Skeletal muscle tissue (tissue), 4 donors: ENCODE measurements around the gene DMRT1. TPM values are rescaled to one million over a fixed set of nuclear protein-coding genes. Genes with fewer than 3 reads are reported as not detected.

Experiments used
- H3K27ac ChIP-seq: one replicate; pipeline ENCODE4 v1.7.0; 2013; ENCODE audit warnings: mild to moderate bottlenecking, low read depth, low read length, inconsistent platforms
- H3K27me3 ChIP-seq, 3 donors: one replicate each; pipeline ENCODE4 v1.7.0; 2013; ENCODE audit warnings: low read length in 3 of 3; ENCODE audit not compliant: control insufficient read depth in 3 of 3, insufficient read depth in 3 of 3
- H3K36me3 ChIP-seq, 3 donors: one replicate each; pipeline ENCODE4 v1.7.0; 2013; ENCODE audit warnings: low read length in 3 of 3; ENCODE audit not compliant: control insufficient read depth in 3 of 3, insufficient read depth in 3 of 3
- H3K4me1 ChIP-seq, 3 donors: one replicate each; pipeline ENCODE4 v1.7.0; 2013; ENCODE audit warnings: low read length in 3 of 3, mild to moderate bottlenecking in 3 of 3; ENCODE audit not compliant: control insufficient read depth in 3 of 3, insufficient read depth in 3 of 3
- H3K4me3 ChIP-seq, 3 donors: one replicate each; pipeline ENCODE4 v1.7.0; 2013; ENCODE audit warnings: low read length in 3 of 3
- H3K9ac ChIP-seq, 3 donors: one replicate each; pipeline ENCODE4 v1.7.0; 2013; ENCODE audit warnings: low read length in 3 of 3, mild to moderate bottlenecking in 3 of 3, moderate library complexity in 2 of 3, low read depth in 1 of 3
- H3K9me3 ChIP-seq, 3 donors: one replicate each; pipeline ENCODE4 v1.7.0; 2013; ENCODE audit warnings: low read length in 3 of 3; ENCODE audit not compliant: control insufficient read depth in 3 of 3
- total RNA-seq: library from RNA; depleted of rRNA; stranded (reverse); fragments of >200 nt; gene quantifications from one replicate; pipeline ENCODE4 v1.2.3, GENCODE V29; 2014
- donor health status: Osteomylitis.

The DMRT1 gene
- total RNA-seq, 1 donor from 2014 or later, result not detected

GRCh38 chr9:917730-918129 is 76.2 kb downstream of the DMRT1 start:
- peaks cover 0 to 3% (median 0%) of the 10 kb centered on the region in 3 donors for H3K27me3 ChIP-seq

GRCh38 chr9:920927-921326 is 79.4 kb downstream of the DMRT1 start:
- no peak overlapping the region for H3K27ac ChIP-seq
- H3K9me3 ChIP-seq, result no peaks in the 10 kb centered on the region
- H3K4me1 ChIP-seq, result no peaks in the 10 kb centered on the region
- H3K4me3 ChIP-seq, result no peak overlapping the region
- no peaks in the 10 kb centered on the region for H3K36me3 ChIP-seq
- peaks cover 0 to 3% (median 0%) of the 10 kb centered on the region in 3 donors for H3K27me3 ChIP-seq
- no peak overlapping the region for H3K9ac ChIP-seq

More at GRCh38 chr9:917730-918129, 76.2 kb downstream of the DMRT1 start:
- H3K36me3 ChIP-seq, result no peaks in the 10 kb centered on the region
- H3K9me3 ChIP-seq, result no peaks in the 10 kb centered on the region
- H3K4me3 ChIP-seq, result no peak overlapping the region
- no peak overlapping the region for H3K27ac ChIP-seq
- H3K4me1 ChIP-seq, result no peaks in the 10 kb centered on the region
- H3K9ac ChIP-seq, result no peak overlapping the region

GRCh38 chr9:922171-922570 is 80.7 kb downstream of the DMRT1 start:
- Histone ChIP-seq H3K27me3 (peaks cover 0 to 3% (median 0%) of the 10 kb centered on the region in 3 donors), H3K9ac (no peak overlapping the region), H3K9me3 (no peaks in the 10 kb centered on the region), H3K4me1 (no peaks in the 10 kb centered on the region), H3K4me3 (no peak overlapping the region), H3K36me3 (no peaks in the 10 kb centered on the region), H3K27ac (no peak overlapping the region)

- H3K9ac ChIP-seq, result no peak overlapping the region
- no peak overlapping the region for H3K27ac ChIP-seq
- no peak overlapping the region for H3K4me3 ChIP-seq
- H3K4me1 ChIP-seq, result no peaks in the 10 kb centered on the region
- no peaks in the 10 kb centered on the region for H3K9me3 ChIP-seq
- no peaks in the 10 kb centered on the region for H3K36me3 ChIP-seq
- H3K27me3 ChIP-seq, result peaks cover 0 to 3% (median 0%) of the 10 kb centered on the region in 3 donors
These were observed 81.2 kb downstream of the DMRT1 start for GRCh38 chr9:922731-923130.

- H3K36me3 ChIP-seq, result no peaks in the 10 kb centered on the region
- H3K9ac ChIP-seq, result no peak overlapping the region
- no peaks in the 10 kb centered on the region for H3K27me3 ChIP-seq
These were observed 85.5 kb downstream of the DMRT1 start for GRCh38 chr9:926976-927375.

GRCh38 chr9:928363-929042 is 87.0 kb downstream of the DMRT1 start:
- no peaks in the 10 kb centered on the region for H3K9me3 ChIP-seq
- no peaks in the 10 kb centered on the region for H3K36me3 ChIP-seq
- peaks cover 0 to 3% (median 0%) of the 10 kb centered on the region in 3 donors for H3K27me3 ChIP-seq
- no peaks in the 10 kb centered on the region for H3K4me1 ChIP-seq
- no peak overlapping the region for H3K27ac ChIP-seq
- no peak overlapping the region for H3K9ac ChIP-seq
- no peak overlapping the region for H3K4me3 ChIP-seq

More at GRCh38 chr9:926976-927375, 85.5 kb downstream of the DMRT1 start:
- Histone ChIP-seq H3K27ac (no peak overlapping the region), H3K4me3 (no peak overlapping the region), H3K4me1 (no peaks in the 10 kb centered on the region), H3K9me3 (no peaks in the 10 kb centered on the region)

GRCh38 chr9:929719-930118 is 88.2 kb downstream of the DMRT1 start:
- Histone ChIP-seq H3K4me3 (no peak overlapping the region), H3K27me3 (peaks cover 0 to 3% (median 0%) of the 10 kb centered on the region in 3 donors), H3K9me3 (no peaks in the 10 kb centered on the region), H3K27ac (no peak overlapping the region), H3K4me1 (no peaks in the 10 kb centered on the region), H3K36me3 (no peaks in the 10 kb centered on the region), H3K9ac (no peak overlapping the region)

GRCh38 chr9:933356-933755 is 91.9 kb downstream of the DMRT1 start:
- no peaks in the 10 kb centered on the region for H3K4me1 ChIP-seq
- no peak overlapping the region for H3K9ac ChIP-seq
- no peaks in the 10 kb centered on the region for H3K36me3 ChIP-seq
- peaks cover 0 to 7% (median 0%) of the 10 kb centered on the region in 3 donors for H3K27me3 ChIP-seq
- H3K4me3 ChIP-seq, result no peak overlapping the region
- no peaks in the 10 kb centered on the region for H3K9me3 ChIP-seq
- H3K27ac ChIP-seq, result no peak overlapping the region

- Histone ChIP-seq H3K4me3 (no peak overlapping the region), H3K27me3 (peaks cover 0 to 11% (median 5%) of the 10 kb centered on the region in 3 donors), H3K36me3 (no peaks in the 10 kb centered on the region), H3K9ac (peak overlapping the region in 1 of 3 donors; percentile 30), H3K4me1 (no peaks in the 10 kb centered on the region), H3K27ac (no peak overlapping the region), H3K9me3 (no peaks in the 10 kb centered on the region)
These were observed 94.0 kb downstream of the DMRT1 start for GRCh38 chr9:935348-935965.

- H3K27ac ChIP-seq, result no peak overlapping the region
- no peak overlapping the region for H3K4me3 ChIP-seq
- no peaks in the 10 kb centered on the region for H3K9me3 ChIP-seq
- H3K36me3 ChIP-seq, result no peaks in the 10 kb centered on the region
- H3K27me3 ChIP-seq, result peaks cover 3 to 12% (median 9%) of the 10 kb centered on the region in 3 donors
- H3K4me1 ChIP-seq, result no peaks in the 10 kb centered on the region
- H3K9ac ChIP-seq, result no peak overlapping the region
These were observed 101.5 kb downstream of the DMRT1 start for GRCh38 chr9:942805-943580.
